IPS-NIHi7 (cell line): ENCODE data around the gene DCUN1D1.

Experiments
- DNase-seq: peaks from one replicate; pipeline ENCODE4 v3.0.0; 2012; ENCODE audit warnings: mixed read lengths; ENCODE audit errors: extremely low spot score

The DCUN1D1 gene

DNA sequence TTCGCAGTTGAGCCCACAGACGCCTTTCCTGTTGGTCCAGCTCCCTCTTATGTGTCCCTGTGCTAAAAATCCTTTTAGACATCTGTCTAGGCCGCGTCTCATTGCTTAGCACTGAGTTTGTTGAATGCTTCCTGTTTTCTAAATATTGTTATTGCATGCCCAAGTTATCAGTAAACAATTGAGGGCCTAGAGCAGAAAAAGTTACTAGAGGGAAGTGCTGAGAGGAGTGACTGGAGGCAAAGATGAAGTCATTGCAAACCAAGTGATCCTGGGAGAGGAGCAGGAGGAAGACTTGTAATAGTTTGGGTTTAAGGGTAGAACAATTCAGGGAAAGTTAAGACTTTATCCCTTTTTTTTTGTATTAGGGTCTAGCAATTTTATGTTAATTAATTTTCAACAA, 88.1 kb downstream of the DCUN1D1 start:
- no peak for DNase-seq

- DNase-seq, result no peak
Measured at GRCh38 chr3:182891364-182891763, 89.0 kb downstream of the DCUN1D1 start.

GRCh38 chr3:182889948-182890629, 90.2 kb downstream of the DCUN1D1 start:
- no peak for DNase-seq
